Muscle of leg (tissue), 11 donors: ENCODE data around the gene DOK4. TPM values are rescaled to one million over a fixed set of nuclear protein-coding genes. Genes with fewer than 3 reads are reported as not detected.
A peak's percentile ranks its signal among the peaks of the same experiment; 100 is the strongest.

Experiments used
- DNase-seq: peaks from one replicate; pipeline ENCODE4 v3.0.0; 2013
- H3K27ac ChIP-seq: one replicate; pipeline ENCODE4 v1.5.1; 2013; ENCODE audit warnings: mild to moderate bottlenecking, low read length, control low read depth
- H3K27me3 ChIP-seq: one replicate; pipeline ENCODE4 v1.6.1; 2013; ENCODE audit warnings: low read length; ENCODE audit not compliant: control insufficient read depth, insufficient read depth
- H3K36me3 ChIP-seq: one replicate; pipeline ENCODE4 v1.6.1; 2013; ENCODE audit warnings: low read length; ENCODE audit not compliant: control insufficient read depth, insufficient read depth
- H3K4me1 ChIP-seq: one replicate; pipeline ENCODE4 v1.6.1; 2013; ENCODE audit warnings: low read length; ENCODE audit not compliant: control insufficient read depth, insufficient read depth
- H3K4me3 ChIP-seq: one replicate; pipeline ENCODE4 v1.5.1; 2013; ENCODE audit warnings: low read length, control low read depth
- H3K9me3 ChIP-seq: replicated peaks from 2 replicates; pipeline ENCODE4 v1.6.1; 2013; ENCODE audit warnings: low read depth, low read length; ENCODE audit not compliant: control insufficient read depth
- WGBS: methylation state at CpG from one replicate; pipeline ENCODE4 v1.1.5; 2013; ENCODE audit warnings: missing lambda C conversion rate; ENCODE audit not compliant: insufficient coverage; 5-methylcytosine and 5-hydroxymethylcytosine counted together
- polyA plus RNA-seq, 8 donors: library from polyadenylated mRNA; unstranded; fragments of 120-200 nt; gene quantifications; one replicate each; pipeline versions ENCODE4 v1.2.1 to v1.2.3, GENCODE V29; 2013; ENCODE audit warnings: inconsistent platforms in 1 of 8, low replicate concordance in 1 of 8; ENCODE audit not compliant: insufficient read length in 8 of 8, insufficient read depth in 1 of 8
- total RNA-seq: library from RNA; stranded (reverse); fragments of 120-200 nt; gene quantifications from one replicate; pipeline ENCODE4 v1.2.4, GENCODE V29; 2013

The DOK4 gene
- total and polyA plus RNA-seq, 9 donors = 6.8 to 14.9 (median 10.1) TPM

DNA sequence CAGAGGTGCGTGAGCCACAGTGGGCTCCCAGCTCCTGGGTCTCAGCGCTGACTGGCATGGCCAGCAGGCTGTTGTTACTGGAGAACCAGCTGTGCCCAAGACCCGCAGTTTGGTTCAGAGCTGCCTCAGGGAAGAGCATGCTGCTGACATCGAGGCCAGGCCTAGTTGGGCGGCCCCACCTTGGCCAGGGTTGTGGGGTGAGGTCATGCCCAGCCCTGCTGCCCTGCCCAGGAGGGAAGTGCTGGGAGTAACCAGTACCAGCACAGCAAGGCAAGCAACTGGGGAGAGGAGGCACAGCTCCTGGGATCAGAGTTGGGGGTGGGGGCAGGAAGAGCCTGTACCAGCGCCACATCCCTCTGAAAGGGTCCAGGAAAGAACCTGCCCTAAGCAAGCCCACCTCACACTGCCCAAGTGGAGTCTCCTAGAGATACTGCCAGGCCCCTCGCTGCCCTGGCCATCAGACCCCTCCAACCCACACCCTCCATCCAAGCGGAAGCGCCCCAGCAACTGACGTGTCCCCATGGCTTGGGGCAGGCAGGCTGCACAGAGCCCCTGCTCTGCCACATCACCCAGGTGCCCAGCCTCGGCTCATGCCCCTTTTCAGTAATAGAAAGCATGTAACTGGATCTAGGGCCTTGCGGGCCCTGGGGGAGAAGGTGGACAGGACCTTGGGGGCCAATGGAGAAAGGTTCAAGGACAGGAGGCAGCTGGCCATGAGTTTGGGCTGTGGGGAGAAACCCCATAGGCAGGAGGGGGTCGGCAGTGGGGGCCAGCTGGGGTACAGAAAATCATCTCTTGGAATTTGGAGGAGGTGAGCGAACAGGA lies 990 bp downstream of the DOK4 start:
- no peak overlapping the region for H3K27ac ChIP-seq
- peaks cover 25% of the 10 kb centered on the region for H3K4me1 ChIP-seq
- H3K27me3 ChIP-seq = peaks cover 6% of the 10 kb centered on the region
- DNase-seq = no peak
- H3K36me3 ChIP-seq = no peaks in the 10 kb centered on the region
- H3K4me3 ChIP-seq = peak overlapping the region; percentile 64
- no peaks in the 10 kb centered on the region for H3K9me3 ChIP-seq
- 55% methylated on average over 11 of the region's 14 CpGs for WGBS

DNA sequence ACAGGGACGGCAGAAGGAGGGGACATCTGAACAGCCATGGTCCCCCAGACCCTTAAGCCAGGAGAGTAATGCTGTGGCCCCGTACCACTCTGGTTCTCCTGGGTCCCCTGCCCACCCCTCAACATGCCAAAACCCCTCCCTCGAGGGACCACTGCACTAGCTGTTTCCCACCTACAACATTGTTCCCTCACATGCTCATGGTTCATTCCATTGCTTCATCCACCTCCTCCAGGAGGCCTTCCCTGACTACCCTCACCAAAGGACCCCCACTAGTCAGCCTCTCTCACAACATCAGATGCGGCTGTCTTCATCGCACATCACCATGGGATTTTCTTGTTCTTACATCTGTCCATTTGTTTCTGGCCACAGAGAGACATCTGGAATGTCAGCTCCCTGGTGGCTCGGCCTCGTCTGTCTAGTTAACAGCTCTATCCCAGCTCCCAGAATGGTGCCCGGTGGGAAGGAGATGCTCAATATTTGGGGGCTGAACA lies 1.7 kb downstream of the DOK4 start:
- Histone ChIP-seq H3K27ac (no peak overlapping the region), H3K27me3 (peaks cover 9% of the 10 kb centered on the region), H3K36me3 (no peaks in the 10 kb centered on the region), H3K9me3 (no peaks in the 10 kb centered on the region), H3K4me1 (peaks cover 32% of the 10 kb centered on the region), H3K4me3 (no peak overlapping the region)
- WGBS = 73% methylated on average over 5 of the region's 8 CpGs
- DNase-seq = no peak

DNA sequence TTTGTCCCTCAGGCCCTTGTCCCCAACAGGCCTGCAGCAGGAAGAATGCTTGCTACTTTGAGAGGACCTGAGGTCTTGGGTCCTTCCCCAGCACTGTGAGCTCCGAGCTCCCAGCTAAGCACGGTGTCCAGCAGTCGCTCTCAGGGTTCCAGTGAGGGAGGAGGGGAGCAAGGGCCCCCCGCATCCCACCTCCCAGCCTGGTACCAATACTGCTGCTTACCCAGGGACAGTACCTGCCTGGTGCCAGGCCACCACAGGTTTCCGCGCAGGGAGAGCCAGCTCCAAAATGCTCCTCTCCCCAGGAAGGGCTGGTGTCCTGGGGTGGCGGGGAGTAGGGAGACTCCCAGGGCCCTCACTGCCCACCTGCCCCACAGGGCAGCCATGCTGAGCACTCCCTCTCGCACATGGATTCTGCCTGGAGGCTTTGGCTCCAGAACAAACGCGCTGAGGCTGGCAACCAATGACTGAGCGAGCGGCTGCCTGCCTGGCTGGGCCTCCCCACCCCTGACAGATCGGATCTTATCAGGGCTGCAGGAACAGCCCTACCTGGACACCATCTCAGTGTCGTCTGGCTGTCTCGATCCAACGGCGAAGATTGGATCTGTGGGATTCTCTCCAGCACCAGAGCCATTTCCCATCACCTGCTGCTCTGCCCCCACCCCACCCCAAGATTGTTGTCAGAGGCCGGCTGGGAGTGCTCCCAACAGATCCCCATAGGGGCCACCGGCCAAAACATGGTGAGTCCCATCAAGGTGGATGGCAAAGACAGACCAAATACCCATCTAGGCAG lies 2.4 kb downstream of the DOK4 start:
- H3K36me3 ChIP-seq = no peaks in the 10 kb centered on the region
- H3K27ac ChIP-seq = no peak overlapping the region
- no peak for DNase-seq
- H3K9me3 ChIP-seq = no peaks in the 10 kb centered on the region
- H3K4me1 ChIP-seq = peaks cover 39% of the 10 kb centered on the region
- no peak overlapping the region for H3K4me3 ChIP-seq
- WGBS = 41% methylated on average over 11 of the region's 19 CpGs
- peaks cover 12% of the 10 kb centered on the region for H3K27me3 ChIP-seq

DNA sequence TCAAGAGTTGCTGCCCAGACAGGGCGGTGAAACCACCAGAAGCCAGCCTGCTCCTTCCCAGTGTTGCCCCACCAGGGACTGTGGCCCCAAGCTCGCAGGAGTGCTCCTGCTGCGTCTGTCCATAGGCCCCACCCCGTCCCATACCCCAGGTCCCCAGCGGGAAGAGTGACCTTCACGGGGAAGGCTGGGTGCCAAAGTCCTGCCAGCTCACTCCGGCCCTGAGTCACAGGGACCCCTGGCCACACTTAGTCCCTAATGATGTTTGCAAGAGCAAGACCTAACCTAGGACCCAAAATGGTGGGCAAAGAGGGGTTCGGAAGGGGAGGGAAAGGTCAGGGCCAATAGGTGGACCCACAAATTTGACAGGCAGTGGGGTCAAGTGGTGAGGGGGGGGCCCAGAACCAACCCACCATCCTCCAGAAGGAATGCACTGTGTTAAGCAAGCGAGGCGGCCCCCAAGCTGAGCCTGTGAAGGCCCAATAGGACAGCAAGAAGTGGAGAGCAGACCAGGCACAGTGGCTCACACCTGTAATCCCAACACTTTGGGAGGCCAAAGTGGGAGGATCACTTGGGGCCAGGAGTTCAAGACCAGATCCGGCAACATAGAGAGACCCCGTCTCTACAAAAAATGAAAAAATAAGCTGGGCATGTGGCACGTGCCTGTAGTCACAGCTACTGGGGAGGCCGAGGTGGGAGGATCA lies 3.3 kb downstream of the DOK4 start:
- peaks cover 47% of the 10 kb centered on the region for H3K4me1 ChIP-seq
- H3K4me3 ChIP-seq = no peak overlapping the region
- H3K9me3 ChIP-seq = no peaks in the 10 kb centered on the region
- peaks cover 12% of the 10 kb centered on the region for H3K27me3 ChIP-seq
- H3K27ac ChIP-seq = no peak overlapping the region
- whole genome bisulfite sequencing = 94% methylated on average over 6 of the region's 14 CpGs
- no peak for DNase-seq
- H3K36me3 ChIP-seq = no peaks in the 10 kb centered on the region

DNA sequence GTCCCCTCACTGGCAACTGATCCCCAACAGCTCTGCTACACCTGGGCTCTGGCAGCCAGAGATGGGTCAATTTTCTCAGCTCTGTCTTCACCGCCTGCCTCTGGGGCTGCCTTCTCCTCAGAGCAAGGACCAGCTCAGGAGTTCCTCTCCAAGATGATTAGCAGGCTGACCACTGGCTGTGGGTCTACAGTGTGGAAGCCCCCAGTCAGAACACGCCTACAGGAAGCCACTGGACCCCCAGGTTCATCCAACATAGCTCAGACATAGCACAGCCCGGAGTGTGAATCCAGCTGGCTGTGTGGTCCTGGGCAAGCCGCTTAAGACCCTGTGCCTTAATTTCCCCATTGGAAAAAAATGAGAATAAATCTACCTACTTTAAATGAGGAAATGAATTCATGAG lies 4.9 kb downstream of the DOK4 start:
- no peak for DNase-seq
- Histone ChIP-seq H3K36me3 (no peaks in the 10 kb centered on the region), H3K4me3 (no peak overlapping the region), H3K4me1 (peaks cover 47% of the 10 kb centered on the region), H3K27ac (no peak overlapping the region), H3K27me3 (peaks cover 12% of the 10 kb centered on the region), H3K9me3 (no peaks in the 10 kb centered on the region)
- no CpG with 5 or more reads among the region's 4 CpGs for WGBS

DNA sequence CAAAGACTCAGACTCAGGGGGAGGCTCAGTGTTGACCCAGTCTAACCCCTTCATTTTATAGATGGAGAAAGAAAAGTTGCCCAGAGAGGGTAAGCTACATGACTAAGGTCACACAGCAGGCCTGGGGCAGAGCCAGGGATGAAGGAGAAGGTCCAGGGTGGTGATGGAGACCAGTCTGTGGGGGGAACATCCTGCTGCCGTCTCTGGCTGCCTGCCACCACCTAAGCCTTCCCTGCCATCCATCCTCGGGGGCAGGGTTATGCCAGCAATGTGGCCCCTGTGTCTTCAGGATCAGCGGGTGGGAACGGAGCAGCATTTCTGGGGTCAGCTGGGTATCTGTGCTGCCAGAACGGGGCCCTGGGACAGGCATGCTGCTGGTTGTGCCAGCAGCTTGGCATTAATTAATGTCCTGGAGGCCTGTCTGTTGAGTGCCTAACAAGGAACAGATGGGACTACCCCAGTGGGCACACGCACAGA lies 5.5 kb downstream of the DOK4 start:
- Histone ChIP-seq H3K27me3 (peaks cover 10% of the 10 kb centered on the region), H3K36me3 (no peaks in the 10 kb centered on the region), H3K4me1 (peaks cover 49% of the 10 kb centered on the region), H3K27ac (no peak overlapping the region), H3K4me3 (no peak overlapping the region), H3K9me3 (no peaks in the 10 kb centered on the region)
- 60% methylated on average over 6 of the region's 6 CpGs for WGBS
- no peak for DNase-seq

DNA sequence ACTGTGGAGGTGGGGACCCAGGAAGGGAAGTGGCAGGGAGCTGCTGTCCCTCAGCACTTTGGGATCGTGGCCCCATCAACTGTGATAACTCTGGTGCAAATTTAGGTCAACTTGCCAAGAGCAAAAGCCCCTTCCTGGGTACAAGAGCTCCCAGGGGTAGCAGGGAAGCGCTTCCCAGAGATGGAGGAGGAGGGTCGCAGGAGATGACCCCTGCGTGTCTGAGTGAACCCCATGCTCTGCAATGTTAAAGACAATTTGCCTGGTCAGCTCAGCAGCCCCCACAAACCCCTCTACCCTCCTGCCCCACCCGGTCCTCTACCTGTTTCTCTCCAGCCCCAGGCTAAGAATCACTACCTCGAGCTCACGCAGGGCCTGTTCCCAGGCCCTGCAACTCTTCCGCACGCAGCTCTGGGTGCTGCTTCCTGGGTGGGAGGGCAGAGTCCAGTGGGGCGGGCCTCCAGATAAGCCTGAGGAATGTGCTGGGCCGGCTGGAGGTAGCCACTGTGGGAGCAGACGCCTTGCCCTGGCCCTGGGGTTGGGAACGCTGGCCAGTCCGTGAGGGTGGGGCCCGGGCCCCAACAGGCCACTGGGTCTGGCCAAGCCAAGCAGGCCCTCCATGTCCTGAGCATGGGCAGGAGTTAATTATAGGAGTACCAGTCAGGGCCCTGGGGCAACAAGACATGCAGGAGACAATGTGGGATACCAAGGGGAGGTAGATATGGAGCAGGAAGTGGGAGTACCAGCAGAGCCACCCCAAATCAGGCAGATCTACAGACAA lies 6.1 kb downstream of the DOK4 start:
- 10% methylated on average over 7 of the region's 15 CpGs for WGBS
- DNase-seq = no peak

DNA sequence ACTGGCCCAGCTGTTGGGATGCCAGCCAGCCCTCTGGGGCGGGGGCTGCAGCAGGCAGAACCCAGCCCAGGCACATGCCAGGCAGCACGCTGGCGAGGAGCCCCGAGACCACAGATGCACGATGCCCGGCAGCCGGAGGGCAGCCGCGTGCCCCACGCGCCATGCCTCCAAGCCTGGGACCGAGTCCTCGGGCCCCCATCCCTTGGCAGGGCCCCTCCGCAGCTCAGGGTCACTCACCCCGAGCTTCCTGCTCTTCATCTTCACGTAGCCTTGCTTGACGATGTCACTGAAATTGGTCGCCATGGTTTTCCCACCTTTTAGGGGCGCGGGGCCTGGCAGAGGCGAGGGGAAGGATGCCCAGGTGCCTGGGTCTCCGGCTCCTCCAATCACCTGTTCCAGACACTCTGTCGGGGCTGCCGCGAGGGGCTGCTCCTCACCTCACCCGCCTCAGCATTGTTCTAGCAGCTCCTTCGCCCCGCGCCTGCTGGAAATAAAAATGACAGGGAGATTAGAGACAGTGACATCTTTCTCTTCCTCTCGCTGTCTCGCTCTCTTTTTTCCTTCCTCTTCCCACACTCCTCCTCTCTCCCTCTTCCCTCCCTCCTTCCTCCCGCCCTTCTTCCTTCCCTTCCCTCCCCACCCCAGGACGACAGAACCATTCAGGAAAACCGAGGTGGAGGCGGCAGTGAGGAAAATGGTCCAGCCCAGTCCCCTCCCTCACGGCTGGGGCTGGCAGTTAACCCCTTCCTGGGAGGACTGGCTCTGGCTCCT lies 6.9 kb downstream of the DOK4 start:
- no peaks in the 10 kb centered on the region for H3K9me3 ChIP-seq

More for the DNA sequence above, 6.1 kb downstream of the DOK4 start:
- Histone ChIP-seq H3K9me3 (no peaks in the 10 kb centered on the region), H3K27ac (no peak overlapping the region), H3K27me3 (peaks cover 5% of the 10 kb centered on the region), H3K4me3 (peak overlapping the region; percentile 50), H3K36me3 (no peaks in the 10 kb centered on the region), H3K4me1 (peaks cover 44% of the 10 kb centered on the region)

More for the DNA sequence above, 6.9 kb downstream of the DOK4 start:
- Histone ChIP-seq H3K4me3 (peak overlapping the region; percentile 50), H3K27me3 (peaks cover 5% of the 10 kb centered on the region), H3K4me1 (peaks cover 41% of the 10 kb centered on the region), H3K36me3 (peaks cover 4% of the 10 kb centered on the region), H3K27ac (peak overlapping the region; percentile 7)
- DNase-seq = peak; percentile 89
- 2% methylated on average over 29 of the region's 36 CpGs for WGBS
